ENCODE measurements around the gene CRLF2. TPM values are rescaled to one million over a fixed set of nuclear protein-coding genes. Genes with fewer than 3 reads are reported as not detected.
"Not testable (repeated sequence)": the region's sequence is repeated elsewhere in the genome, so short reads cannot be mapped to it uniquely, and the experiment has no call there.

Gene CRLF2
- total RNA-seq, 3 donors from 2014 or later (not counting 1 experiment from before 2014, with no cell fraction given) = 1.3 TPM; not detected in 2

DNA sequence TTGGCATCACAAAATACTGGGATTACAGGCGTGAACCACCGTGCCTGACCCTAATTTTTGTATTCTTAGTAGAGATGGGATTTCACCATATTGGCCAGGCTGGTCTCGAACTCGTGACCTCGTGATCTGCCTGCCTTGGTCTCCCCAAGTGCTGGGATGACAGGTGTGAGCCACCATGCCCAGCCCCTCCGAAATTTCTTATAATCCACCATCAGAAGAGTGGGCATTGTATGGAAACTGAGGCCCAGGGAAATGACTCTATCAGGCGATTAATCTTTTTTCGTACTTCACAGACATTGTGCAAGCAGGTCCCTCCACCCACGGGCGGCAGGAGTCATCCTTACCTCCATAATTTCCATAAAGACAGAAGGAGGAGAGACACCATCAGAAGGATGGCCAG is 16.0 kb downstream of the CRLF2 start:
- Mint-ChIP-seq H3K27ac (no peak overlapping the region), H3K4me1 (no peaks in the 10 kb centered on the region), H3K9me3 (no peaks in the 10 kb centered on the region), H3K36me3 (no peaks in the 10 kb centered on the region), H3K4me3 (no peak overlapping the region), H3K27me3 (ENCODE audit: low read depth in 2 of 2) (no peaks in the 10 kb centered on the region)
- TF ChIP-seq, protein P1, sequence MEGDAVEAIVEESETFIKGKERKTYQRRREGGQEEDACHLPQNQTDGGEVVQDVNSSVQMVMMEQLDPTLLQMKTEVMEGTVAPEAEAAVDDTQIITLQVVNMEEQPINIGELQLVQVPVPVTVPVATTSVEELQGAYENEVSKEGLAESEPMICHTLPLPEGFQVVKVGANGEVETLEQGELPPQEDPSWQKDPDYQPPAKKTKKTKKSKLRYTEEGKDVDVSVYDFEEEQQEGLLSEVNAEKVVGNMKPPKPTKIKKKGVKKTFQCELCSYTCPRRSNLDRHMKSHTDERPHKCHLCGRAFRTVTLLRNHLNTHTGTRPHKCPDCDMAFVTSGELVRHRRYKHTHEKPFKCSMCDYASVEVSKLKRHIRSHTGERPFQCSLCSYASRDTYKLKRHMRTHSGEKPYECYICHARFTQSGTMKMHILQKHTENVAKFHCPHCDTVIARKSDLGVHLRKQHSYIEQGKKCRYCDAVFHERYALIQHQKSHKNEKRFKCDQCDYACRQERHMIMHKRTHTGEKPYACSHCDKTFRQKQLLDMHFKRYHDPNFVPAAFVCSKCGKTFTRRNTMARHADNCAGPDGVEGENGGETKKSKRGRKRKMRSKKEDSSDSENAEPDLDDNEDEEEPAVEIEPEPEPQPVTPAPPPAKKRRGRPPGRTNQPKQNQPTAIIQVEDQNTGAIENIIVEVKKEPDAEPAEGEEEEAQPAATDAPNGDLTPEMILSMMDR (IDR thresholded peaks at IDR 0.05) = no peak
- intact Hi-C loops (cut with micrococcal nuclease) = no loop called here
- H3K36me3 ChIP-seq (ENCODE audit: control insufficient read depth, insufficient read depth, low read length) = no peaks in the 10 kb centered on the region
- H3K27me3 ChIP-seq (ENCODE audit: control insufficient read depth, insufficient read depth, low read length) = no peaks in the 10 kb centered on the region
- no peaks in the 10 kb centered on the region for H3K9me3 ChIP-seq (ENCODE audit: control insufficient read depth, insufficient read depth, low read length)
- H3K27ac ChIP-seq (ENCODE audit: low read length) = no peak overlapping the region
- ATAC-seq (no peak), DNase-seq (no peak)
- no peak overlapping the region for H3K4me3 ChIP-seq (ENCODE audit: low read length)
- H3K4me1 ChIP-seq (ENCODE audit: control insufficient read depth, insufficient read depth, low read length) = no peaks in the 10 kb centered on the region
- WGBS (ENCODE audit: insufficient coverage) = 86% methylated on average over 8 of the region's 10 CpGs

DNA sequence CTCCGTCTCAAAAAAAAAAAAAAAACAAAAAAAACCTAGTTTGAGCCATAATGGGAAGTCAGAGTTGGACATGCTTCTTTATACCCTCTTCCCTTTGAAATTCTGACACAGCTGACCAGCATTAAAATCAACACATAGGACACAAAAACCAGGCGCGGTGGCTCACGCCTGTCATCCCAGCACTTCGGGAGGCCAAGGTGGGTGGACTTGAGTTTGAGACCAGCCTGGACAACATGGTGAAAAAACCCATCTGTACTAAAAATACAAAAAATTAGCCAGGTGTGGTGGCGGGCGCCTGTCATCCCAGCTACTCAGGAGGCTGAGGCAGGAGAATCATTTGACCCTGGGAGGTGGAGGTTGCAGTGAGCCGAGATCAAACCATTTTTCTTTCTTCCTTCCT is 20.3 kb downstream of the CRLF2 start:
- DNase-seq; H3K27me3 ChIP-seq (ENCODE audit: control insufficient read depth, insufficient read depth, low read length); H3K27me3 Mint-ChIP-seq (ENCODE audit: low read depth in 2 of 2); H3K9me3 Mint-ChIP-seq; intact Hi-C loops (cut with micrococcal nuclease); H3K36me3 ChIP-seq (ENCODE audit: control insufficient read depth, insufficient read depth, low read length); H3K4me3 Mint-ChIP-seq; H3K4me1 ChIP-seq (ENCODE audit: control insufficient read depth, insufficient read depth, low read length); H3K27ac ChIP-seq (ENCODE audit: low read length); H3K36me3 Mint-ChIP-seq; H3K4me1 Mint-ChIP-seq; H3K9me3 ChIP-seq (ENCODE audit: control insufficient read depth, insufficient read depth, low read length); ATAC-seq; H3K4me3 ChIP-seq (ENCODE audit: low read length); H3K27ac Mint-ChIP-seq: not testable (repeated sequence)
- WGBS (ENCODE audit: insufficient coverage) = 77% methylated on average over 5 of the region's 8 CpGs

DNA sequence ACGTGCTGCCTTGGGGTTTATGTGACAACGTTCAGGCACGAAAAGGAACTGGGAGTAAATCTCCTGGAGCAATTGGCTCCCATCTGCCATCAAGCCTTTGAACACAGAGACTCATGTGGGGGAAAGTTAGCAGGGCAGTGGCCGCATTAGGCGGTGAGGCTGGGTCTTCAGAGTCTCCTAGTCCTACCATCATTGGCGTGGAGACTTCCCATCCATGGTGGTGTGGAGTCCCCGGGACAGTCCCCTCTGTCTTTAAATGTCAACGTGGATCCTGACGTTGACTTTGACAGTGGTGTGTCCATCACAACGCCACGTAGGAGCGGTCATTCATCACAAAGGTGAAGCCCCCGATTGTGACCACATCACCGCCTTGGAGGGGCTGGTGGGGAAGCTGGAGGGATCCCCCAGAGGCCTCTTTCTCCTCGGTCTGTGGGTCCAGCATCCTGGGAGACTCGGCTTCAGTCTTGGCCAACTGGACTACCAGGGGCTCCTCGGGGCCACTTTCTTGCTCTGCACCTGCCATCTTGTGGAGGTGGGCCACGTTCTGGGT is 21.8 kb downstream of the CRLF2 start:
- no peaks in the 10 kb centered on the region for H3K36me3 ChIP-seq (ENCODE audit: control insufficient read depth, insufficient read depth, low read length)
- H3K9me3 ChIP-seq (ENCODE audit: control insufficient read depth, insufficient read depth, low read length) = no peaks in the 10 kb centered on the region
- intact Hi-C loops (cut with micrococcal nuclease) = no loop called here
- no peak for DNase-seq
- no peak overlapping the region for H3K4me3 ChIP-seq (ENCODE audit: low read length)
- no peaks in the 10 kb centered on the region for H3K27me3 Mint-ChIP-seq (ENCODE audit: low read depth in 2 of 2)
- no peaks in the 10 kb centered on the region for H3K36me3 Mint-ChIP-seq
- no peak overlapping the region for H3K27ac ChIP-seq (ENCODE audit: low read length)
- H3K27me3 ChIP-seq (ENCODE audit: control insufficient read depth, insufficient read depth, low read length) = no peaks in the 10 kb centered on the region
- no peak overlapping the region for H3K4me3 Mint-ChIP-seq
- TF ChIP-seq, protein P1 (IDR thresholded peaks at IDR 0.05) = no peak
- no peak overlapping the region for H3K27ac Mint-ChIP-seq
- ATAC-seq = no peak
- H3K9me3 Mint-ChIP-seq = no peaks in the 10 kb centered on the region
- WGBS (ENCODE audit: insufficient coverage) = 90% methylated on average over 18 of the region's 18 CpGs
- no peaks in the 10 kb centered on the region for H3K4me1 Mint-ChIP-seq
- H3K4me1 ChIP-seq (ENCODE audit: control insufficient read depth, insufficient read depth, low read length) = no peaks in the 10 kb centered on the region

DNA sequence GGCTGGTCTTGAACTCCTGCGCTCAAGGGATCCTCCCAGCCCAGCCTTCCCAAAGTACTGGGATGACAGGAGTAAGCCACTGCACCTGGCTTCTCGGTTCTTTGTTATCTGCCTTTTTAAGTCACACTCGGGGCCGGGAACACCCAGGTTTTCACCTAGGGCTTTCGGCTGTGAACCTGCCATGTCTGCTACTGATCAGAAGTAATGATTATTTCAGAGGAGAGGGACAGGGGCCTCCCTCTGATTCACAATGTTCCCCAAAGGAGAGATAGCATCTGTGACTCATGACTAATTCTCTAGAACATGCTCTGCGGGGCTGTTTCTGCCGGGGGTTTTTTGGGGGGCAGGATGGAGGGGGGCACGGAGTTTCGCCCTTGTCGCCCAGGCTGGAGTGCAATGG is 26.9 kb downstream of the CRLF2 start:
- Histone ChIP-seq H3K9me3 (ENCODE audit: control insufficient read depth, insufficient read depth, low read length) (no peaks in the 10 kb centered on the region), H3K27ac (ENCODE audit: low read length) (no peak overlapping the region), H3K27me3 (ENCODE audit: control insufficient read depth, insufficient read depth, low read length) (no peaks in the 10 kb centered on the region), H3K4me3 (ENCODE audit: low read length) (no peak overlapping the region), H3K4me1 (ENCODE audit: control insufficient read depth, insufficient read depth, low read length) (no peaks in the 10 kb centered on the region), H3K36me3 (ENCODE audit: control insufficient read depth, insufficient read depth, low read length) (no peaks in the 10 kb centered on the region)
- no peak for ATAC-seq
- no peaks in the 10 kb centered on the region for H3K36me3 Mint-ChIP-seq
- TF ChIP-seq, protein P1 (IDR thresholded peaks at IDR 0.05) = no peak
- WGBS (ENCODE audit: insufficient coverage) = 87% methylated on average over 10 of the region's 10 CpGs
- no peak overlapping the region for H3K4me3 Mint-ChIP-seq
- no peak overlapping the region for H3K27ac Mint-ChIP-seq
- H3K27me3 Mint-ChIP-seq (ENCODE audit: low read depth in 2 of 2) = no peaks in the 10 kb centered on the region
- no peaks in the 10 kb centered on the region for H3K9me3 Mint-ChIP-seq
- no peak for DNase-seq
- no peaks in the 10 kb centered on the region for H3K4me1 Mint-ChIP-seq
- intact Hi-C loops (cut with micrococcal nuclease) = no loop called here
